ENCODE measurements around the gene L2HGDH.
"Not testable (repeated sequence)": the region's sequence is repeated elsewhere in the genome, so short reads cannot be mapped to it uniquely, and the experiment has no call there.

Gene L2HGDH

DNA sequence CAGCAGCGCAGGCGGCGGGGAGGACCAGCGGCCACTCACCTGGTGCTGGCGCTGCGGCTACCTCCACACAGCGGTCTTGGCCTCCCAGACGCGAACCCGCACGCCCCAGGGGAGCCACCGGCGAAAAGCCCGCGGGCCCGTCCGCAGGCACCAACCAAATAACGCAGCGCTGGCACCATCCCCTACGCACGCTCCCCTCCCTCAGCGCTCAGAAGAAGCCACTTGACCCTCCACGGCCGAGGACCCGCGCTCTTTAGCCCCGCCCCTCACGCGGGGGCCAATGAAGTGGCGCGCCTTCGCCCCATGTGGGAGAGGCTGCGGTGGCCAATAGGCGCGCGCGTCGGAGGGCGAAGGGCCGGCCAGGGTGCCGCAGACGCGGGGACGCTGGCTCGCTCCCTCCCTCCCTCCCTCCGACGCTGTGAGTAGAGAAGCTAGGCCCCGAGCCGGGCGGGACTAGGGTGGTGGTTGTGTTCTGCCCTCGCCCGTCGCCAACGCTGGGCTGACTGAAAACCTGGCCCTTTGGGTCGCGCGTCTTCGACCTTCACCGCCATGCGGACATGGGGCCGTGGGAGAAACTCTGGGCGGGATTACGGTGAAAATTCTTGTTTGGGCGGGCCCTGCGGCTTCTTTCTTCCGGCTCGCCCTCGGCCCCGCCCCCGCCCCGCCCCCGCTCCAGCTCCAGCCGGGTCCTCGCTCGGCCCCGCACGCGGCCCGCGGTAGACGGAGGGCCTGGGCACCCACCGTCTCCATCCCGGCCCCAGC lies at the start of gene L2HGDH, which contains the start of gene DMAC2L:
Gene L2HGDH (minus strand): TSS at position 258 of the 762 bp plus-strand sequence. CDS start 79 bp downstream, at position 179.
Gene DMAC2L (plus strand): TSS at position 353 of the 762 bp plus-strand sequence. CDS start 9,164 bp downstream, outside the sequence.
- Histone ChIP-seq H3K4me3 (ENCODE audit: low read length in 2 of 2) (peak within 1 kb of the TSS; percentile 76 to 93), H3K27me3 (ENCODE audit: control insufficient read depth in 1 of 2, insufficient read depth in 2 of 2, low read length in 2 of 2) (no peaks in the 10 kb centered on the region), H3K9ac (ENCODE audit: low read length in 2 of 2) (peak within 1 kb of the TSS; percentile 77 to 93), H3K36me3 (ENCODE audit: control insufficient read depth in 2 of 2, insufficient read depth in 2 of 2, low read length in 2 of 2) (no peaks in the 10 kb centered on the region), H3K27ac (ENCODE audit: low read length) (peak within 1 kb of the TSS; percentile 79), H3K4me1 (ENCODE audit: control insufficient read depth, insufficient read depth, low read length) (peaks cover 16% of the 10 kb centered on the region), H3K9me3 (ENCODE audit: control insufficient read depth in 2 of 2, low read length in 2 of 2) (no peaks in the 10 kb centered on the region)

DNA sequence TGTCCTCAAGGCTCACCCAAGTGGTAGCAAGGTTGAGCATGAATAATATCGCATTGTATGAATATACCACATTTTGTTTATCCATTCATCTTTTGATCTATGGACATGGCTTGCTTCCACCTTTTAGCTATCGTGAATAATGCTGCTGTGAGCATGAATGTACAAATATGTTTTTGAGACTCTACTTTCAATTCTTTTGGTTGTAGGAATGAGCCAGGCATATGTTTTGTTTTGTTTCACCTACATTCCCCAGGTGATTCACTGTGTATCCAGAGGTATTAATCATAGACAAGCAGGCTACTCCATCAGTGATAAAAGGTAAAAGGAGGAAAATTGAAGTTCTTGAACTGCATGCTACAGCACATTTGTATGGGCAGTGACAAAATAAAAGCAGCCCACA lies 48.8 kb upstream of the L2HGDH start:
- Histone ChIP-seq H3K4me3 (ENCODE audit: low read length in 2 of 2) (no peak overlapping the region), H3K27ac (ENCODE audit: low read length) (no peak overlapping the region), H3K4me1 (ENCODE audit: control insufficient read depth, insufficient read depth, low read length) (peaks cover 6% of the 10 kb centered on the region), H3K9me3 (ENCODE audit: control insufficient read depth in 2 of 2, low read length in 2 of 2) (no peaks in the 10 kb centered on the region), H3K27me3 (ENCODE audit: control insufficient read depth in 1 of 2, insufficient read depth in 2 of 2, low read length in 2 of 2) (no peaks in the 10 kb centered on the region), H3K9ac (ENCODE audit: low read length in 2 of 2) (no peak overlapping the region), H3K36me3 (ENCODE audit: control insufficient read depth in 2 of 2, insufficient read depth in 2 of 2, low read length in 2 of 2) (no peaks in the 10 kb centered on the region)

DNA sequence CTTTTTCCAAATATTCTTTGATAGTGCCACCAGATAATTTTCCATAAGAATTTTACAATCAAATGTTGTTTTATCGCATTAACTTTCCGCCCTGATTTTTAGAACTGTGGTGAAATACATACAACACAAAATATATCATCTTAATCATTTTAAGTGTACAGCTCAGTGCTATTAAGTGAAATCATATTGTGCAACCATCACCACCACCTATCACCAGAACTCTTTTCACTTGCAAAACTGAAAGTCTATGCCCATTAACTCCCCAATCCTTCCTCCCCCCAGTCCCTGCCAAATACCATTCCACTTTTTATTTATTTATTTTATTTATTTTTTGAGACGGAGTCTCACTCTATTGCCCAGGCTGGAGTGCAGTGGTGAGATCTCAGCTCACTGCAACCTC lies 48.1 kb upstream of the L2HGDH start:
- Histone ChIP-seq H3K9me3 (ENCODE audit: control insufficient read depth in 2 of 2, low read length in 2 of 2) (no peaks in the 10 kb centered on the region), H3K4me3 (ENCODE audit: low read length in 2 of 2) (no peak overlapping the region), H3K27me3 (ENCODE audit: control insufficient read depth in 1 of 2, insufficient read depth in 2 of 2, low read length in 2 of 2) (no peaks in the 10 kb centered on the region), H3K27ac (ENCODE audit: low read length) (no peak overlapping the region), H3K4me1 (ENCODE audit: control insufficient read depth, insufficient read depth, low read length) (peaks cover 6% of the 10 kb centered on the region), H3K9ac (ENCODE audit: low read length in 2 of 2) (no peak overlapping the region), H3K36me3 (ENCODE audit: control insufficient read depth in 2 of 2, insufficient read depth in 2 of 2, low read length in 2 of 2) (no peaks in the 10 kb centered on the region)

DNA sequence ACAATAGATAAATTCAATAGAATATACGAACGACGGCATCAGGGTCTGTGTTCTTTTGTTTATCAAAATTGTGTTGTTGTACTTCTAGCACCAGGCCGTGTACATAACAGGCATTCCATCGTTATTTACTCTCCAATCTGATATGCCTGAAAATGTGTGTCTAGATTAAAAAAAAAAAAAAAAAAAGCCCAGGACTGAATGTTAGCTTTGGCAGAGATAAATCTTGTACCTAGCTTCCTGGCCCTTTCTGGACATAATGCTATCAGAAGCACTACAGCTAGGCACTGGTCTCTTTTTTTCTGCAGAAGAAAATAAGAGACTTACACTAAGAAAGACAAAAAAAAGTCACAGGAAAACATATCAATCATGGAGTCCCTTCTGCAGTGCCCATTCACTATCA lies 47.6 kb upstream of the L2HGDH start:
- Histone ChIP-seq H3K4me3 (ENCODE audit: low read length in 2 of 2) (no peak overlapping the region), H3K9me3 (ENCODE audit: control insufficient read depth in 2 of 2, low read length in 2 of 2) (no peaks in the 10 kb centered on the region), H3K27me3 (ENCODE audit: control insufficient read depth in 1 of 2, insufficient read depth in 2 of 2, low read length in 2 of 2) (no peaks in the 10 kb centered on the region), H3K9ac (ENCODE audit: low read length in 2 of 2) (no peak overlapping the region), H3K27ac (ENCODE audit: low read length) (no peak overlapping the region), H3K4me1 (ENCODE audit: control insufficient read depth, insufficient read depth, low read length) (peaks cover 6% of the 10 kb centered on the region), H3K36me3 (ENCODE audit: control insufficient read depth in 2 of 2, insufficient read depth in 2 of 2, low read length in 2 of 2) (no peaks in the 10 kb centered on the region)

DNA sequence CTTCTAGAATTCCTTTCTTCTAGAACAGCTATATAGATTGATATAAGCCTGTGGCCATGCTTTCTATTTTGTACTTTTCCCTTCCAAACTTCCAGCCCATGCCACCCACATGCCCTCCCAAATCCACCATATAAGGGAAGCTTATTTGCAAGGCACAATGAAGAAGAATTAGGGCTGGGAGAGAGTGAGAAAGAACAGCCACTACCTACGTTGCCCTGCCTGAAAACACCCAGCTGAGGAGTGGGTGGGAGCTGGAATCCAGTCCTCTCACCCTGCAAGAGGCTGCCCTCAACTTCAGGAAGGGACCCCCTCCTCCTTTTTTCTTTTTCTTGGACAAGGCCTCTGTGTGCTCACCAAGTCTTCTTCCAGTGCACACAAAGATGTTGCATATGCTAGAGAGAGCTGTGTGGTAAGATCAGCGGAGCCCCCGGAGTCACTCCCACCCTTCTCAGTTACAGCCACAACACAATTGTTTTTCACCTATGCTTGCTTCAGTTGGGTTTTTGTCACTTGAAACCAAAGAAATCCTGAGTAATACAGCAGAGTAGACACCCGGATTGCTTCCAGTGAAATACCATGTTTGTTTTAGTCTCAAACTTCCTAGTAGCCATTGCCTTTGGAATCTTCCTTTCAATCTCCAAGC lies 45.8 kb upstream of the L2HGDH start:
- no peak overlapping the region for H3K4me3 ChIP-seq (ENCODE audit: low read length in 2 of 2)
- H3K9me3 ChIP-seq (ENCODE audit: control insufficient read depth in 2 of 2, low read length in 2 of 2): no peaks in the 10 kb centered on the region
- H3K27ac ChIP-seq (ENCODE audit: low read length): no peak overlapping the region
- no peak overlapping the region for H3K9ac ChIP-seq (ENCODE audit: low read length in 2 of 2)
- H3K36me3 ChIP-seq (ENCODE audit: control insufficient read depth in 2 of 2, insufficient read depth in 2 of 2, low read length in 2 of 2): no peaks in the 10 kb centered on the region
- no peaks in the 10 kb centered on the region for H3K4me1 ChIP-seq (ENCODE audit: control insufficient read depth, insufficient read depth, low read length)
- H3K27me3 ChIP-seq (ENCODE audit: control insufficient read depth in 1 of 2, insufficient read depth in 2 of 2, low read length in 2 of 2): no peaks in the 10 kb centered on the region

DNA sequence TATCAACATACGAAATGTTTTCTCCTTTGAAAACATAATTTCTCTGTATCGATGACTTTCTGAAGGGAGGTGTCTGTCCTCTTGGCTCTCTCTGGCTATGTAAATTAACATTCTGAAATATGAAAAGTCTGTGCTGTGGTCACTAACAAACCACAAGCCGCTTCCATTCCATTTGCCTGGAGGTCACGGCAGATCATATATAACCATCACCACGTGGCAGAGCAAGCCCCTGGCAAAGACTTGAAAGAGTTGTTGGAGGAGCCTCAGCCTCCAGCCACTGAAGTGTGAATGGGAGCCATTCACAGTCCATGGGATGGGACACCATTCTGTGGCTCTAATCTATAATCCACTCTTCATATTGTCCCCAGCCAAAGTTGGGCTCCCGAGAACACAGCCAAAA lies 45.1 kb upstream of the L2HGDH start:
- H3K4me1 ChIP-seq (ENCODE audit: control insufficient read depth, insufficient read depth, low read length): no peaks in the 10 kb centered on the region
- H3K27ac ChIP-seq (ENCODE audit: low read length): no peak overlapping the region
- H3K4me3 ChIP-seq (ENCODE audit: low read length in 2 of 2): no peak overlapping the region
- no peak overlapping the region for H3K9ac ChIP-seq (ENCODE audit: low read length in 2 of 2)
- H3K36me3 ChIP-seq (ENCODE audit: control insufficient read depth in 2 of 2, insufficient read depth in 2 of 2, low read length in 2 of 2): no peaks in the 10 kb centered on the region
- no peaks in the 10 kb centered on the region for H3K27me3 ChIP-seq (ENCODE audit: control insufficient read depth in 1 of 2, insufficient read depth in 2 of 2, low read length in 2 of 2)
- no peaks in the 10 kb centered on the region for H3K9me3 ChIP-seq (ENCODE audit: control insufficient read depth in 2 of 2, low read length in 2 of 2)

DNA sequence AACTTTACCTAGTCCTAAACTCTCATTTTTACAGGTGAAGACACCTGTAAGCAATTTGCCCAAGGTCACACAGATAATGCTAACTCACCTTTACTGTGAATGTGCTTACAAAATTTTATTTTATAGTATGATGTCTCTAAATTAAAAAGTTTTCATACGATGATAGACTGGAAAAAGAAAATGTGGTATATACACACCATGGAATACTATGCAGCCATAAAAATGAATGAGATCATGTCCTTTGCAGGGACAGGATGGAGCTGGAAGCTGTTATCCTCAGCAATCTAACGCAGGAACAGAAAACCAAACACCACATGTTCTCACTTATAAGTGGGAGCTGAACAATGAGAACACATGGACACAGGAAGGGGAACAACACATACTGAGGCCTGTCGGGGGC lies 44.3 kb upstream of the L2HGDH start:
- H3K4me1 ChIP-seq (ENCODE audit: control insufficient read depth, insufficient read depth, low read length); H3K4me3 ChIP-seq (ENCODE audit: low read length in 2 of 2); H3K36me3 ChIP-seq (ENCODE audit: control insufficient read depth in 2 of 2, insufficient read depth in 2 of 2, low read length in 2 of 2); H3K27ac ChIP-seq (ENCODE audit: low read length); H3K9me3 ChIP-seq (ENCODE audit: control insufficient read depth in 2 of 2, low read length in 2 of 2); H3K9ac ChIP-seq (ENCODE audit: low read length in 2 of 2); H3K27me3 ChIP-seq (ENCODE audit: control insufficient read depth in 1 of 2, insufficient read depth in 2 of 2, low read length in 2 of 2): not testable (repeated sequence)

DNA sequence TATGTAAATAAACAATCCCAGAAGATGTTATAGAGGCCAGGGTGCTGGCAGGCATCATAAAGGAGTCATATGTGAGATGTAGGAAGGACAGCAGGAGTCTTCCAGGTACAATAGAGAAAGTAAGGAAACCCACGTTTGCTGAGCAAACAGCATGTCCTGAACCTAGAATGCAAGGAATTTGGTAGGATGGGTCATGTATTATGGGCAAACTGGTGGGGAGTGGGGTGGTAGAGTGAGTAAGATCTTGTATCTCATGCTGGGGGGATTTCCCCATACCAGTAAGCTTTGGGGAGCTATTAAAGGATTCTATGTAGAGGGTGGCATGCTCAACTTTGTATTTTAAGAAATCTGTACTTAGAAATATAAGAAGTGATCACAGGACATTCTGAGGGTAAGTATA lies 43.7 kb upstream of the L2HGDH start:
- Histone ChIP-seq H3K4me1 (ENCODE audit: control insufficient read depth, insufficient read depth, low read length) (no peaks in the 10 kb centered on the region), H3K36me3 (ENCODE audit: control insufficient read depth in 2 of 2, insufficient read depth in 2 of 2, low read length in 2 of 2) (no peaks in the 10 kb centered on the region), H3K27me3 (ENCODE audit: control insufficient read depth in 1 of 2, insufficient read depth in 2 of 2, low read length in 2 of 2) (no peaks in the 10 kb centered on the region), H3K27ac (ENCODE audit: low read length) (no peak overlapping the region), H3K9me3 (ENCODE audit: control insufficient read depth in 2 of 2, low read length in 2 of 2) (no peaks in the 10 kb centered on the region), H3K9ac (ENCODE audit: low read length in 2 of 2) (no peak overlapping the region), H3K4me3 (ENCODE audit: low read length in 2 of 2) (no peak overlapping the region)

DNA sequence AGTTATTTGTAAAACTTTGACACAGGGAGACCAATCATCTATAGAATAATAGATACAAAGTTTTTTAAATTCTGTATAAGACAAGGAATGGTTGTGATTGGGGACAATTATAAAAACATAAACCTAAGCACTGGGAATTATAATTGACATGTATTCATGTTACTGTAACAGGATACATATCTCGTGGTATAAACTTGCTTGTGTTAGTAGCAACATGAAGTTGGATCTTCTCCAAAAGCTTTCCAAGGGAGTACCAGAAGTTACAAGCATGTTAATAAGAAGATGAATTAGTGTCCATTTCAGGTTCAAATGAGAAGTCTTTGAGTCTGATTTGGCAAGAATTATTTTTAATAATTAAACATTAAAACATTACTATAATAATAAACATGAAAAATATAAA lies 42.5 kb upstream of the L2HGDH start:
- Histone ChIP-seq H3K27ac (ENCODE audit: low read length) (no peak overlapping the region), H3K9ac (ENCODE audit: low read length in 2 of 2) (no peak overlapping the region), H3K36me3 (ENCODE audit: control insufficient read depth in 2 of 2, insufficient read depth in 2 of 2, low read length in 2 of 2) (no peaks in the 10 kb centered on the region), H3K4me3 (ENCODE audit: low read length in 2 of 2) (no peak overlapping the region), H3K9me3 (ENCODE audit: control insufficient read depth in 2 of 2, low read length in 2 of 2) (no peaks in the 10 kb centered on the region), H3K4me1 (ENCODE audit: control insufficient read depth, insufficient read depth, low read length) (no peaks in the 10 kb centered on the region), H3K27me3 (ENCODE audit: control insufficient read depth in 1 of 2, insufficient read depth in 2 of 2, low read length in 2 of 2) (no peaks in the 10 kb centered on the region)

DNA sequence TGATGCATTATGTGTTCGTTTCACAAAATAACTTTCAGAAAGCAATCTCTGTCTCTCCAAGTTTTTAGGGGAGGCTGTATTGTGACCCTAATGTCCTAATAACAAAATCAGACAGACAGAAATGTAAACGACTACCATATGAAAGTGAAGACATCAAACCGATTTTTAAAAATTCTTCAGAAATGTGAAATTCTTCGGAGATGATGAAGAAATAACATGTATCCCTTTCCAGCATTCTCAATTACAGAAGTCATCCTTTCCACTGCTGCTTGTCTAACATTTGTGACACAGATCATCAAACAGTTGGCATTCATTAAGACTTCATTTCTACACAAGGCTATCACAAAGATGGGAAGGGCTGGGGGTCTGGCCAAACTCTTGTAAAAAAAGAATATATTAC lies 41.1 kb upstream of the L2HGDH start:
- no peak overlapping the region for H3K9ac ChIP-seq (ENCODE audit: low read length in 2 of 2)
- no peak overlapping the region for H3K27ac ChIP-seq (ENCODE audit: low read length)
- no peaks in the 10 kb centered on the region for H3K36me3 ChIP-seq (ENCODE audit: control insufficient read depth in 2 of 2, insufficient read depth in 2 of 2, low read length in 2 of 2)
- H3K4me1 ChIP-seq (ENCODE audit: control insufficient read depth, insufficient read depth, low read length): no peaks in the 10 kb centered on the region
- no peaks in the 10 kb centered on the region for H3K27me3 ChIP-seq (ENCODE audit: control insufficient read depth in 1 of 2, insufficient read depth in 2 of 2, low read length in 2 of 2)
- no peaks in the 10 kb centered on the region for H3K9me3 ChIP-seq (ENCODE audit: control insufficient read depth in 2 of 2, low read length in 2 of 2)
- no peak overlapping the region for H3K4me3 ChIP-seq (ENCODE audit: low read length in 2 of 2)

DNA sequence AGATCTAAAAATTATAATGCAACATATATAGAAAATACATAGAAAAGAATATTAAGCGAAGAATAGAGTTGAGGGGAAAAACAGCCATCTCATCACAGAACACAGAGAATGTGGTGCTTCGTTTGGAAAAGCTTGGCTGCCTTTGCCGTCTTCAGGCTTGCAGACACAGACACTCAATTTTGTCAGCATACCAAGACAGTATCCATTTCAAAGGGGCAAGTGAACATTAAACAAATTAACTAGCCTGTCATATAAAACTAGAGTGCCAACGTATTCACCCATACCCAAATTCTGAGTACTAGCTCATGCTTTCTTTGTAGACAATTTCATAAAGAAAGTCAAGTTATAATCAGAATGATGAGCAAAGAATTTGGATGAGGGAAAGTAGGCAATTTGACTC lies 40.6 kb upstream of the L2HGDH start:
- Histone ChIP-seq H3K27ac (ENCODE audit: low read length) (no peak overlapping the region), H3K9ac (ENCODE audit: low read length in 2 of 2) (no peak overlapping the region), H3K36me3 (ENCODE audit: control insufficient read depth in 2 of 2, insufficient read depth in 2 of 2, low read length in 2 of 2) (no peaks in the 10 kb centered on the region), H3K4me3 (ENCODE audit: low read length in 2 of 2) (no peak overlapping the region), H3K9me3 (ENCODE audit: control insufficient read depth in 2 of 2, low read length in 2 of 2) (no peaks in the 10 kb centered on the region), H3K27me3 (ENCODE audit: control insufficient read depth in 1 of 2, insufficient read depth in 2 of 2, low read length in 2 of 2) (no peaks in the 10 kb centered on the region), H3K4me1 (ENCODE audit: control insufficient read depth, insufficient read depth, low read length) (peaks cover 2% of the 10 kb centered on the region)

Measured in stomach smooth muscle (tissue), 2 donors.